ENCODE results near the gene BRINP3. TPM values are rescaled to one million over a fixed set of nuclear protein-coding genes. Genes with fewer than 3 reads are reported as not detected.
A peak's percentile ranks its signal among the peaks of the same experiment; 100 is the strongest.

Gene BRINP3
- total RNA-seq, 1 experiment from 2014 or later = 0.28 TPM

GRCh38 chr1:190377294-190377693, 100.4 kb downstream of the BRINP3 start:
- no peak for ATAC-seq
- Mint-ChIP-seq H3K9me3 (no peaks in the 10 kb centered on the region), H3K4me3 (no peak overlapping the region), H3K27me3 (ENCODE audit: low read depth) (no peaks in the 10 kb centered on the region), H3K4me1 (no peaks in the 10 kb centered on the region), H3K36me3 (no peaks in the 10 kb centered on the region), H3K27ac (no peak overlapping the region)
- CTCF ChIA-PET = no interaction called here
- no peak for DNase-seq (ENCODE audit: low spot score)
- POLR2A ChIA-PET = no interaction called here
- TF ChIP-seq, protein P1, sequence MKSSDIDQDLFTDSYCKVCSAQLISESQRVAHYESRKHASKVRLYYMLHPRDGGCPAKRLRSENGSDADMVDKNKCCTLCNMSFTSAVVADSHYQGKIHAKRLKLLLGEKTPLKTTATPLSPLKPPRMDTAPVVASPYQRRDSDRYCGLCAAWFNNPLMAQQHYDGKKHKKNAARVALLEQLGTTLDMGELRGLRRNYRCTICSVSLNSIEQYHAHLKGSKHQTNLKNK (CRISPR knock-in tag; IDR thresholded peaks at IDR 0.05) = no peak
- no peak for TF ChIP-seq SOX15 (CRISPR knock-in tag; IDR thresholded peaks at IDR 0.05)
- TF ChIP-seq IRF1 (CRISPR knock-in tag; IDR thresholded peaks at IDR 0.05) = no peak
- TF ChIP-seq CTCF (IDR thresholded peaks at IDR 0.05) = no peak
- no peak for TF ChIP-seq NFE2L1 (CRISPR knock-in tag; IDR thresholded peaks at IDR 0.05)
- TF ChIP-seq, protein P2, sequence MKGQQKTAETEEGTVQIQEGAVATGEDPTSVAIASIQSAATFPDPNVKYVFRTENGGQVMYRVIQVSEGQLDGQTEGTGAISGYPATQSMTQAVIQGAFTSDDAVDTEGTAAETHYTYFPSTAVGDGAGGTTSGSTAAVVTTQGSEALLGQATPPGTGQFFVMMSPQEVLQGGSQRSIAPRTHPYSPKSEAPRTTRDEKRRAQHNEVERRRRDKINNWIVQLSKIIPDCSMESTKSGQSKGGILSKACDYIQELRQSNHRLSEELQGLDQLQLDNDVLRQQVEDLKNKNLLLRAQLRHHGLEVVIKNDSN (CRISPR knock-in tag; IDR thresholded peaks at IDR 0.05) = no peak
- TF ChIP-seq CREM (CRISPR knock-in tag; IDR thresholded peaks at IDR 0.05) = no peak
- TF ChIP-seq PRRX2 (CRISPR knock-in tag; IDR thresholded peaks at IDR 0.05) = no peak
- TF ChIP-seq ZNF423 (CRISPR knock-in tag; IDR thresholded peaks at IDR 0.05) = no peak
- TF ChIP-seq MAX (CRISPR knock-in tag; IDR thresholded peaks at IDR 0.05) = no peak
- no peak for TF ChIP-seq TEAD4 (CRISPR knock-in tag; IDR thresholded peaks at IDR 0.05)
- no peak for TF ChIP-seq GABPB1 (CRISPR knock-in tag; IDR thresholded peaks at IDR 0.05)
- TF ChIP-seq TCF7 (CRISPR knock-in tag; IDR thresholded peaks at IDR 0.05; ENCODE audit: low read depth) = no peak

DNA sequence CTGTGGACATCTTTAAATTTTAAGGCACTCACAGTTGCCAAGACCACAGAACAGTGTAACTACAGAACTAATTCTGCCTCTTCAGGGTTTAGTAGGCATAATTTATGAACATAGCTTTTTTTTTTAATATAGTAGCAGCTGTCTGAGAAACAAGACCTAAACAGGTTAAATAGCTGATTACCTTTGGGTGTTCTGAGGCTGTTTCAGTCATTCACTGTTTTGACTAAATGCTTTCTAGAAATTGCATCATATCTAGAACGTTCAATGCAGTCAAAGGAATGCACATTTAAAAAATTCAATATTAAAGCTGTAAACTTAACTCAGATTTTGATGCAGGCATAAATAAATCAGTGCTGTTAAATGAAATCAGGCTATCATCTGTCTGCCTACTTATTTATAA, 101.6 kb downstream of the BRINP3 start:
- Mint-ChIP-seq H3K27ac (no peak overlapping the region), H3K4me3 (no peak overlapping the region), H3K9me3 (no peaks in the 10 kb centered on the region), H3K4me1 (no peaks in the 10 kb centered on the region), H3K27me3 (ENCODE audit: low read depth) (no peaks in the 10 kb centered on the region), H3K36me3 (no peaks in the 10 kb centered on the region)
- ChIA-PET POLR2A (no interaction called here), CTCF (interaction anchor here (1.2 kb wide), 1 partner anchor 99 kb away, joined by 3 read pairs; no protein-coding TSS in a partner anchor)
- DNase-seq (ENCODE audit: low spot score) (no peak), ATAC-seq (no peak)
- TF ChIP-seq ZBTB21 (CRISPR knock-in tag; IDR thresholded peaks at IDR 0.05; ENCODE audit: borderline replicate concordance) (no peak), RORB (CRISPR knock-in tag; IDR thresholded peaks at IDR 0.05) (no peak), ATF1 (CRISPR knock-in tag; IDR thresholded peaks at IDR 0.05) (no peak), IRF1 (CRISPR knock-in tag; IDR thresholded peaks at IDR 0.05) (no peak), NFYB (CRISPR knock-in tag; conservative IDR thresholded peaks at IDR 0.05; ENCODE audit: low read depth) (no peak)

GRCh38 chr1:190373705-190374336, 103.8 kb downstream of the BRINP3 start:
- Mint-ChIP-seq H3K27ac (no peak overlapping the region), H3K36me3 (no peaks in the 10 kb centered on the region), H3K9me3 (no peaks in the 10 kb centered on the region), H3K27me3 (ENCODE audit: low read depth) (no peaks in the 10 kb centered on the region), H3K4me3 (no peak overlapping the region), H3K4me1 (no peaks in the 10 kb centered on the region)
- DNase-seq (ENCODE audit: low spot score) = no peak
- POLR2A ChIA-PET = no interaction called here
- CTCF ChIA-PET = interaction anchor here (0.6 to 2.7 kb wide), 4 partner anchors 49 to 677 kb away, joined by 3 to 11 read pairs (median 4); no protein-coding TSS in a partner anchor
- no peak for TF ChIP-seq ZNF219 (CRISPR knock-in tag; IDR thresholded peaks at IDR 0.05; ENCODE audit: borderline replicate concordance)
- TF ChIP-seq CTCF (IDR thresholded peaks at IDR 0.05) = peak; percentile 50; the same call in 1 of the 2 replicates
- TF ChIP-seq, protein P3, sequence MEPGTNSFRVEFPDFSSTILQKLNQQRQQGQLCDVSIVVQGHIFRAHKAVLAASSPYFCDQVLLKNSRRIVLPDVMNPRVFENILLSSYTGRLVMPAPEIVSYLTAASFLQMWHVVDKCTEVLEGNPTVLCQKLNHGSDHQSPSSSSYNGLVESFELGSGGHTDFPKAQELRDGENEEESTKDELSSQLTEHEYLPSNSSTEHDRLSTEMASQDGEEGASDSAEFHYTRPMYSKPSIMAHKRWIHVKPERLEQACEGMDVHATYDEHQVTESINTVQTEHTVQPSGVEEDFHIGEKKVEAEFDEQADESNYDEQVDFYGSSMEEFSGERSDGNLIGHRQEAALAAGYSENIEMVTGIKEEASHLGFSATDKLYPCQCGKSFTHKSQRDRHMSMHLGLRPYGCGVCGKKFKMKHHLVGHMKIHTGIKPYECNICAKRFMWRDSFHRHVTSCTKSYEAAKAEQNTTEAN (CRISPR knock-in tag; IDR thresholded peaks at IDR 0.05) = no peak
- TF ChIP-seq SOX15 (CRISPR knock-in tag; IDR thresholded peaks at IDR 0.05) = no peak
- peak; percentile 99 for ATAC-seq

Data from WTC11 (cell line).